B cell (primary cell): ENCODE results near the gene CIC. TPM values are rescaled to one million over a fixed set of nuclear protein-coding genes. Genes with fewer than 3 reads are reported as not detected.

ENCODE experiments used
- ATAC-seq: fragments of 200-7000 bp; cut with Tn5 transposase; one replicate; pipeline ENCODE4 v1.10.0; 2021; ENCODE audit warnings: low read depth, mild to moderate bottlenecking, moderate number of reproducible peaks, moderate library complexity
- CTCF ChIA-PET: fragments of 350-600 bp; sonication (Branson Sonifier 250); formaldehyde crosslinking; loops from one replicate; lab custom pipeline; 2021; ENCODE audit warnings: antibody characterized with exemption, inconsistent platforms; lab: Charles Lee
- POLR2A ChIA-PET: fragments of 350-600 bp; sonication (Branson Sonifier 250); formaldehyde crosslinking; loops from one replicate; lab custom pipeline; 2021; ENCODE audit warnings: antibody characterized with exemption; lab: Charles Lee
- DNase-seq: peaks from one replicate; pipeline ENCODE4 v3.0.0; 2013
- H2AFZ ChIP-seq: 2 replicates; pipeline ENCODE4 v1.6.1; 2012; ENCODE audit warnings: mild to moderate bottlenecking, low read depth, low read length; ENCODE audit not compliant: insufficient read depth, poor library complexity, severe bottlenecking
- H3K27ac ChIP-seq, 2 donors: 1 replicate in 1 of 2; 2 replicates in 1 of 2; pipeline ENCODE4 v1.5.1; 2012 to 2013; ENCODE audit warnings: low read length in 2 of 2, mild to moderate bottlenecking in 2 of 2, moderate library complexity in 1 of 2
- H3K27me3 ChIP-seq, 4 experiments: fragments of 200-600 bp in 1 of 4; sonication (generic) in 1 of 4; replicated peaks in 1 of 4; 1 replicate in 2 of 4; 2 replicates in 2 of 4; pipeline versions ENCODE4 v1.6.1 to v1.7.0; 2013 to 2016; ENCODE audit warnings: low read length in 3 of 4, mild to moderate bottlenecking in 2 of 4, mixed read lengths in 1 of 4, moderate library complexity in 1 of 4; ENCODE audit not compliant: insufficient read depth in 4 of 4, control insufficient read depth in 3 of 4; ENCODE audit errors: control extremely low read depth in 1 of 4
- H3K36me3 ChIP-seq, 2 experiments: replicated peaks in 1 of 2; 1 replicate in 1 of 2; 2 replicates in 1 of 2; pipeline versions ENCODE4 v1.6.1 to v1.7.1; 2013; ENCODE audit warnings: low read length in 1 of 2; ENCODE audit not compliant: insufficient read depth in 2 of 2, control insufficient read depth in 1 of 2; ENCODE audit errors: control extremely low read depth in 1 of 2, extremely low read depth in 1 of 2
- H3K4me1 ChIP-seq, 2 donors: fragments of 200-600 bp in 1 of 2; sonication (generic) in 1 of 2; 1 replicate in 1 of 2; 2 replicates in 1 of 2; pipeline versions ENCODE4 v1.5.1 to v1.6.1; 2013 to 2017; ENCODE audit warnings: low read length in 2 of 2; ENCODE audit not compliant: control insufficient read depth in 2 of 2, insufficient read depth in 2 of 2
- H3K4me2 ChIP-seq: replicated peaks from 2 replicates; pipeline ENCODE3; 2012; ENCODE audit warnings: mild to moderate bottlenecking, low read depth, low read length; ENCODE audit not compliant: poor library complexity, severe bottlenecking
- H3K4me3 ChIP-seq, 5 experiments: fragments of 200-600 bp in 1 of 5; sonication (generic) in 1 of 5; 1 replicate in 3 of 5; 2 replicates in 2 of 5; pipeline versions ENCODE4 v1.5.1 to v1.7.0; 2011 to 2016; ENCODE audit warnings: low read length in 4 of 5, mild to moderate bottlenecking in 4 of 5, low read depth in 2 of 5, control low read depth in 1 of 5, moderate library complexity in 1 of 5; ENCODE audit not compliant: insufficient read depth in 1 of 5; ENCODE audit errors: control extremely low read depth in 1 of 5, extremely low read depth in 1 of 5
- H3K79me2 ChIP-seq: fragments of 200-600 bp; sonication (generic); one replicate; pipeline ENCODE4 v1.6.0; 2016; ENCODE audit warnings: low read length; ENCODE audit not compliant: control insufficient read depth, insufficient read depth
- H3K9ac ChIP-seq: fragments of 200-600 bp; sonication (generic); 2 replicates; pipeline ENCODE4 v1.6.1; 2017; ENCODE audit warnings: mild to moderate bottlenecking, low read length, moderate library complexity
- H3K9me3 ChIP-seq, 3 donors: one replicate each; pipeline versions ENCODE4 v1.6.1 to v1.7.1; 2013; ENCODE audit warnings: low read length in 2 of 3; ENCODE audit not compliant: control insufficient read depth in 2 of 3, insufficient read depth in 1 of 3; ENCODE audit errors: control extremely low read depth in 1 of 3
- H4K20me1 ChIP-seq: 2 replicates; pipeline ENCODE4 v1.6.0; 2012; ENCODE audit warnings: mild to moderate bottlenecking, low read length; ENCODE audit not compliant: insufficient read depth, control insufficient read depth, poor library complexity, severe bottlenecking
- H3K27ac Mint-ChIP-seq: one replicate; pipeline ENCODE4 v1.8.0; 2021; ENCODE audit warnings: mixed read lengths
- H3K27me3 Mint-ChIP-seq: one replicate; pipeline ENCODE4 v1.8.0; 2021; ENCODE audit warnings: mixed read lengths
- H3K4me1 Mint-ChIP-seq: one replicate; pipeline ENCODE4 v1.8.0; 2021; ENCODE audit warnings: mixed read lengths
- H3K4me3 Mint-ChIP-seq: one replicate; pipeline ENCODE4 v1.8.0; 2021; ENCODE audit warnings: mixed read lengths
- H3K9me3 Mint-ChIP-seq: one replicate; pipeline ENCODE4 v1.8.0; 2022; ENCODE audit warnings: mixed read lengths; ENCODE audit not compliant: insufficient read depth
- CTCF ChIP-seq: fragments of 200-600 bp; IDR thresholded peaks from one replicate; pipeline ENCODE4 v1.8.0; 2022; ENCODE audit warnings: antibody characterized with exemption, mild to moderate bottlenecking
- EZH2 ChIP-seq: IDR thresholded peaks from 2 replicates; pipeline ENCODE4 v1.6.1; 2012; ENCODE audit warnings: borderline replicate concordance, low read depth, mild to moderate bottlenecking, moderate library complexity, low read length; ENCODE audit not compliant: insufficient read depth, poor library complexity, severe bottlenecking
- WGBS: methylation state at CpG from one replicate; pipeline ENCODE4 v1.1.5; 2013; ENCODE audit warnings: missing lambda C conversion rate; ENCODE audit not compliant: insufficient coverage; 5-methylcytosine and 5-hydroxymethylcytosine counted together
- intact Hi-C: fragments of 100-400 bp; cut with micrococcal nuclease; formaldehyde crosslinking; loops from one replicate; pipeline ENCODE4 v1.10.0; 2022
- polyA plus RNA-seq: library from polyadenylated mRNA; depleted of rRNA; stranded (reverse); fragments of >200 nt; gene quantifications from 2 replicates; pipeline ENCODE4 v1.2.3, GENCODE V29; 2012
- total RNA-seq, 2 donors: library from RNA; stranded (reverse); fragments of 120-200 nt in 1 of 2; gene quantifications; 1 replicate in 1 of 2; 2 replicates in 1 of 2; pipeline versions ENCODE4 v1.2.3 to v1.2.4, GENCODE V29; 2013 to 2022

Gene CIC
- total and polyA plus RNA-seq, 2 donors (not counting 1 experiment from before 2014, with no cell fraction given) = 75.7 to 119 TPM

GRCh38 chr19:42246922-42247639, 22.0 kb upstream of the CIC start:
- peaks cover 20 to 34% of the 10 kb centered on the region in 2 donors for H3K4me1 ChIP-seq
- peaks cover 7% of the 10 kb centered on the region for H3K79me2 ChIP-seq
- H2AFZ ChIP-seq = no peak overlapping the region
- ChIA-PET CTCF (interaction anchor here (0.6 to 8.9 kb wide), 7 partner anchors 11 to 123 kb away, joined by 3 to 89 read pairs (median 5); no protein-coding TSS in a partner anchor), POLR2A (interaction anchor here (0.5 to 0.6 kb wide), 2 partner anchors 11 to 15 kb away, joined by 4 to 5 read pairs; no protein-coding TSS in a partner anchor)
- H3K27ac Mint-ChIP-seq = peak overlapping the region; percentile 26
- H3K4me3 ChIP-seq = no peak overlapping the region
- H4K20me1 ChIP-seq = peaks cover 10% of the 10 kb centered on the region
- no peak overlapping the region for H3K4me3 Mint-ChIP-seq
- TF ChIP-seq EZH2 (no peak), CTCF (no peak)
- no peak overlapping the region for H3K4me2 ChIP-seq
- H3K9me3 ChIP-seq = peaks cover 0 to 4% (median 0%) of the 10 kb centered on the region in 3 donors
- 92% methylated on average over 5 of the region's 7 CpGs for WGBS
- H3K4me1 Mint-ChIP-seq = peaks cover 41% of the 10 kb centered on the region
- no peaks in the 10 kb centered on the region for H3K27me3 ChIP-seq
- no peak for ATAC-seq
- no peaks in the 10 kb centered on the region for H3K9me3 Mint-ChIP-seq
- intact Hi-C loops = no loop called here
- H3K36me3 ChIP-seq = peaks cover 2 to 15% of the 10 kb centered on the region in 2 experiments
- peak; percentile 39 for DNase-seq
- no peak overlapping the region for H3K9ac ChIP-seq
- no peak overlapping the region for H3K27ac ChIP-seq
- no peaks in the 10 kb centered on the region for H3K27me3 Mint-ChIP-seq
